ENCODE measurements around the gene NUBP2. TPM values are rescaled to one million over a fixed set of nuclear protein-coding genes. Genes with fewer than 3 reads are reported as not detected.

The NUBP2 gene
- total RNA-seq, result 10 to 100 TPM; 45.9 to 48.0 TPM

GRCh38 chr16:1782408-1783264 is at the start of gene NUBP2, which contains the start of gene SPSB3:
Gene NUBP2, plus strand, starts transcription at chr16:1782960. Its CDS starts 61 bp downstream, at chr16:1783021.
Gene SPSB3, minus strand, starts transcription at chr16:1782571. Its CDS starts 1,088 bp downstream, at chr16:1781483.
- peaks cover 3% of the 10 kb centered on the region for H3K36me3 Mint-ChIP-seq
- intact Hi-C loops (cut with micrococcal nuclease), result loop anchor here (1.0 to 2.0 kb wide), 3 partner anchors 9 to 160 kb away; partner anchors contain the start of genes HAGH, MRPS34 and MSRB1
- H3K9me3 Mint-ChIP-seq, result no peaks in the 10 kb centered on the region
- DNase-seq, result peak; percentile 100
- no peaks in the 10 kb centered on the region for H3K27me3 Mint-ChIP-seq
- POLR2A ChIA-PET, result interaction anchor here (0.5 to 5.4 kb wide), 15 partner anchors 9 to 404 kb away, joined by 3 to 56 read pairs (median 4); partner anchors contain the start of genes EME2, FAHD1, HAGH and MRPS34
- H3K4me3 Mint-ChIP-seq, result peak within 1 kb of the TSS; percentile 92
- H3K27ac Mint-ChIP-seq, result peak within 1 kb of the TSS; percentile 78
- CTCF ChIA-PET, result interaction anchor here (0.6 to 3.5 kb wide), 19 partner anchors 10 to 373 kb away, joined by 3 to 42 read pairs (median 3); partner anchors contain the start of genes EME2, FAHD1, HAGH and JPT2
- H3K4me1 Mint-ChIP-seq (ENCODE audit: low read depth), result peaks cover 20% of the 10 kb centered on the region

GRCh38 chr16:1734123-1734522 is 48.6 kb upstream of the NUBP2 start:
- no peaks in the 10 kb centered on the region for H3K9me3 Mint-ChIP-seq

GRCh38 chr16:1734816-1735215 is 47.9 kb upstream of the NUBP2 start:
- Mint-ChIP-seq H3K36me3 (no peaks in the 10 kb centered on the region), H3K27ac (no peak overlapping the region)

More at GRCh38 chr16:1734123-1734522, 48.6 kb upstream of the NUBP2 start:
- H3K36me3 Mint-ChIP-seq, result no peaks in the 10 kb centered on the region
- no peak for DNase-seq
- no peak overlapping the region for H3K27ac Mint-ChIP-seq
- no peaks in the 10 kb centered on the region for H3K27me3 Mint-ChIP-seq
- intact Hi-C loops (cut with micrococcal nuclease), result no loop called here
- no peaks in the 10 kb centered on the region for H3K4me1 Mint-ChIP-seq (ENCODE audit: low read depth)
- ChIA-PET CTCF (no interaction called here), POLR2A (no interaction called here)
- H3K4me3 Mint-ChIP-seq, result no peak overlapping the region

GRCh38 chr16:1740234-1740633 is 42.5 kb upstream of the NUBP2 start:
- no peaks in the 10 kb centered on the region for H3K27me3 Mint-ChIP-seq
- CTCF ChIA-PET, result no interaction called here
- no peak overlapping the region for H3K27ac Mint-ChIP-seq
- POLR2A ChIA-PET, result no interaction called here
- peaks cover 8% of the 10 kb centered on the region for H3K36me3 Mint-ChIP-seq
- no peak overlapping the region for H3K4me3 Mint-ChIP-seq
- H3K4me1 Mint-ChIP-seq (ENCODE audit: low read depth), result no peaks in the 10 kb centered on the region
- no peaks in the 10 kb centered on the region for H3K9me3 Mint-ChIP-seq
- intact Hi-C loops (cut with micrococcal nuclease), result no loop called here
- DNase-seq, result no peak

More at GRCh38 chr16:1734816-1735215, 47.9 kb upstream of the NUBP2 start:
- H3K9me3 Mint-ChIP-seq, result no peaks in the 10 kb centered on the region
- no peaks in the 10 kb centered on the region for H3K27me3 Mint-ChIP-seq
- H3K4me1 Mint-ChIP-seq (ENCODE audit: low read depth), result no peaks in the 10 kb centered on the region
- POLR2A ChIA-PET, result no interaction called here
- CTCF ChIA-PET, result no interaction called here
- intact Hi-C loops (cut with micrococcal nuclease), result no loop called here
- H3K4me3 Mint-ChIP-seq, result no peak overlapping the region
- DNase-seq, result no peak

GRCh38 chr16:1740781-1741490 is 41.8 kb upstream of the NUBP2 start:
- no peak overlapping the region for H3K27ac Mint-ChIP-seq
- intact Hi-C loops (cut with micrococcal nuclease), result no loop called here

GRCh38 chr16:1741553-1742165 is 41.1 kb upstream of the NUBP2 start:
- CTCF ChIA-PET, result interaction anchor here (1.2 kb wide), 1 partner anchor 18 kb away, joined by 4 read pairs; no protein-coding TSS in a partner anchor
- H3K4me3 Mint-ChIP-seq, result no peak overlapping the region
- no peak for DNase-seq
- no peak overlapping the region for H3K27ac Mint-ChIP-seq
- H3K9me3 Mint-ChIP-seq, result no peaks in the 10 kb centered on the region
- no peaks in the 10 kb centered on the region for H3K27me3 Mint-ChIP-seq
- no peaks in the 10 kb centered on the region for H3K4me1 Mint-ChIP-seq (ENCODE audit: low read depth)
- peaks cover 8% of the 10 kb centered on the region for H3K36me3 Mint-ChIP-seq
- POLR2A ChIA-PET, result no interaction called here
- intact Hi-C loops (cut with micrococcal nuclease), result no loop called here

More at GRCh38 chr16:1740781-1741490, 41.8 kb upstream of the NUBP2 start:
- H3K36me3 Mint-ChIP-seq, result peaks cover 8% of the 10 kb centered on the region
- H3K4me1 Mint-ChIP-seq (ENCODE audit: low read depth), result no peaks in the 10 kb centered on the region
- H3K27me3 Mint-ChIP-seq, result no peaks in the 10 kb centered on the region
- ChIA-PET CTCF (interaction anchor here (1.2 kb wide), 1 partner anchor 17 kb away, joined by 4 read pairs; no protein-coding TSS in a partner anchor), POLR2A (no interaction called here)
- no peaks in the 10 kb centered on the region for H3K9me3 Mint-ChIP-seq
- DNase-seq, result no peak
- no peak overlapping the region for H3K4me3 Mint-ChIP-seq

- POLR2A ChIA-PET, result interaction anchor here (0.5 kb wide), 1 partner anchor 365 kb away, joined by 3 read pairs; no protein-coding TSS in a partner anchor
- Mint-ChIP-seq H3K9me3 (no peaks in the 10 kb centered on the region), H3K4me1 (ENCODE audit: low read depth) (no peaks in the 10 kb centered on the region), H3K27me3 (no peaks in the 10 kb centered on the region), H3K4me3 (no peak overlapping the region), H3K27ac (no peak overlapping the region), H3K36me3 (peaks cover 8% of the 10 kb centered on the region)
- intact Hi-C loops (cut with micrococcal nuclease), result no loop called here
- DNase-seq, result no peak
- CTCF ChIA-PET, result no interaction called here
These were observed 39.1 kb upstream of the NUBP2 start for GRCh38 chr16:1743376-1744337.

- CTCF ChIA-PET, result no interaction called here
- H3K4me3 Mint-ChIP-seq, result no peak overlapping the region
- POLR2A ChIA-PET, result no interaction called here
- intact Hi-C loops (cut with micrococcal nuclease), result no loop called here
- no peaks in the 10 kb centered on the region for H3K9me3 Mint-ChIP-seq
- no peaks in the 10 kb centered on the region for H3K27me3 Mint-ChIP-seq
- H3K36me3 Mint-ChIP-seq, result peaks cover 8% of the 10 kb centered on the region
- no peak overlapping the region for H3K27ac Mint-ChIP-seq
- H3K4me1 Mint-ChIP-seq (ENCODE audit: low read depth), result no peaks in the 10 kb centered on the region
- DNase-seq, result no peak
These were observed 38.4 kb upstream of the NUBP2 start for GRCh38 chr16:1744338-1744840.

- no peak for DNase-seq
- ChIA-PET CTCF (interaction anchor here (1.0 to 1.4 kb wide), 2 partner anchors 22 to 39 kb away, joined by 3 to 5 read pairs; partner anchors contain the start of gene MAPK8IP3), POLR2A (no interaction called here)
- no peaks in the 10 kb centered on the region for H3K4me1 Mint-ChIP-seq (ENCODE audit: low read depth)
- H3K9me3 Mint-ChIP-seq, result no peaks in the 10 kb centered on the region
- no peak overlapping the region for H3K27ac Mint-ChIP-seq
- intact Hi-C loops (cut with micrococcal nuclease), result no loop called here
- no peak overlapping the region for H3K4me3 Mint-ChIP-seq
- peaks cover 8% of the 10 kb centered on the region for H3K36me3 Mint-ChIP-seq
- no peaks in the 10 kb centered on the region for H3K27me3 Mint-ChIP-seq
These were observed 37.4 kb upstream of the NUBP2 start for GRCh38 chr16:1745181-1745899.

- Mint-ChIP-seq H3K9me3 (no peaks in the 10 kb centered on the region), H3K27me3 (no peaks in the 10 kb centered on the region), H3K36me3 (peaks cover 5% of the 10 kb centered on the region), H3K27ac (no peak overlapping the region), H3K4me1 (ENCODE audit: low read depth) (no peaks in the 10 kb centered on the region), H3K4me3 (no peak overlapping the region)
- ChIA-PET CTCF (interaction anchor here (1.0 to 1.4 kb wide), 2 partner anchors 22 to 40 kb away, joined by 3 to 5 read pairs; partner anchors contain the start of gene MAPK8IP3), POLR2A (no interaction called here)
- intact Hi-C loops (cut with micrococcal nuclease), result no loop called here
- DNase-seq, result no peak
These were observed 36.7 kb upstream of the NUBP2 start for GRCh38 chr16:1745900-1746692.

Measured in activated CD4-positive, alpha-beta memory T cell treated with anti-CD3 and anti-CD28 coated beads for 36 hours (primary cell).